HG02884 (cell line): ENCODE measurements around the gene ATG12.
"Not testable (repeated sequence)": the region's sequence is repeated elsewhere in the genome, so short reads cannot be mapped to it uniquely, and the experiment has no call there.

ENCODE experiments used
- ATAC-seq: cut with Tn5 transposase; IDR thresholded peaks from one replicate; pipeline ENCODE4 v1.9.1; 2021; ENCODE audit warnings: mild to moderate bottlenecking, moderate library complexity; ENCODE audit not compliant: unreplicated experiment

ATG12 gene

GRCh38 chr5:115841382-115842088 lies at the start of gene ATG12, which contains the start of gene AP3S1:
Gene ATG12 (minus strand): TSS chr5:115841565. CDS start chr5:115841552, 13 bp downstream.
Gene AP3S1 (plus strand): TSS chr5:115841935. CDS start chr5:115842038, 103 bp downstream.
- ATAC-seq, result peak; percentile 76

GRCh38 chr5:115888027-115888426 lies 46.7 kb upstream of the ATG12 start:
- ATAC-seq, result no peak

- not testable (repeated sequence) for ATAC-seq
These were observed 43.8 kb upstream of the ATG12 start for GRCh38 chr5:115885208-115885607.

- no peak for ATAC-seq
These were observed 43.3 kb upstream of the ATG12 start for GRCh38 chr5:115884704-115885103.

- ATAC-seq, result not testable (repeated sequence)
These were observed 41.1 kb upstream of the ATG12 start for GRCh38 chr5:115882434-115882833.

GRCh38 chr5:115877342-115877741 lies 36.0 kb upstream of the ATG12 start:
- ATAC-seq, result not testable (repeated sequence)

- ATAC-seq, result no peak
These were observed 34.1 kb upstream of the ATG12 start for GRCh38 chr5:115875447-115875846.

- no peak for ATAC-seq
These were observed 32.0 kb upstream of the ATG12 start for GRCh38 chr5:115873392-115873791.

GRCh38 chr5:115872447-115872846 lies 31.1 kb upstream of the ATG12 start:
- ATAC-seq, result no peak

- no peak for ATAC-seq
These were observed 28.0 kb upstream of the ATG12 start for GRCh38 chr5:115869256-115869795.

GRCh38 chr5:115859378-115859777 lies 18.0 kb upstream of the ATG12 start:
- ATAC-seq, result no peak

- no peak for ATAC-seq
These were observed 17.0 kb upstream of the ATG12 start for GRCh38 chr5:115858396-115858795.

GRCh38 chr5:115857626-115858349 lies 16.4 kb upstream of the ATG12 start:
- no peak for ATAC-seq

GRCh38 chr5:115857057-115857479 lies 15.7 kb upstream of the ATG12 start:
- no peak for ATAC-seq

- ATAC-seq, result no peak
These were observed 14.6 kb upstream of the ATG12 start for GRCh38 chr5:115855959-115856358.

GRCh38 chr5:115854139-115854538 lies 12.8 kb upstream of the ATG12 start:
- no peak for ATAC-seq

GRCh38 chr5:115850744-115851416 lies 9.5 kb upstream of the ATG12 start:
- no peak for ATAC-seq

- ATAC-seq, result no peak
These were observed 8.0 kb upstream of the ATG12 start for GRCh38 chr5:115849258-115849798.

GRCh38 chr5:115847290-115847689 lies 5.9 kb upstream of the ATG12 start:
- no peak for ATAC-seq

- ATAC-seq, result no peak
These were observed 3.0 kb upstream of the ATG12 start for GRCh38 chr5:115844321-115844817.
